Measurements from ENCODE around the gene ALDH3A1. TPM values are rescaled to one million over a fixed set of nuclear protein-coding genes. Genes with fewer than 3 reads are reported as not detected.

Gene ALDH3A1
- total and polyA plus RNA-seq, 9 of the 15 experiments (the other 6 are each of a cell fraction or from before 2014, with no cell fraction given): not detected

DNA sequence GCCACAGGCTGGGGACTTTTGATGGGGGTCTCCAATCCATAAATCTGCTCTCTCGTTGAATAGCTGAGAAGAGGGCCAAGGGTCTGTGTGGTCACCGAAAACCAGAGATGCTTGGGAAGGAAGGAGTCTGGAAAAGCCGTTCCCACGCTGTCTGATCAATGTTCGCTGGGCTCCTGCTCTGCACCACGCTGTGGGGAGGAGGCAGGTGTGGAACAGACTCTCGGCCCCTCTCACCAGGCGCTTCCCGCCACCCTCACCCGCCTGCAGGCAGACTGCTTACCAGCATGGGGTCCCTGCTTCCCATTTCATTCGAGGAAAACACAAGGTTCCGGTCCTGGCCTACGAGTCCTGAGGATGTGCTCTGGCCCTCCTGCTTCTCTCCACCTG is 702 bp upstream of the ALDH3A1 start (continued):
- no peak for TF ChIP-seq ZNF644 (tag; IDR thresholded peaks at IDR 0.05; ENCODE audit: low read depth)
- no peak for TF ChIP-seq RBM25 (IDR thresholded peaks at IDR 0.05; ENCODE audit: low read depth, low read length, severe bottlenecking)
- no peak for TF ChIP-seq ZBTB11 (CRISPR knock-in tag; IDR thresholded peaks at IDR 0.05)
- TF ChIP-seq YBX1 (IDR thresholded peaks at IDR 0.05): no peak
- no peak for TF ChIP-seq U2AF2 (optimal IDR thresholded peaks at IDR 0.05; ENCODE audit: low read depth, low read length)
- TF ChIP-seq, protein P1, sequence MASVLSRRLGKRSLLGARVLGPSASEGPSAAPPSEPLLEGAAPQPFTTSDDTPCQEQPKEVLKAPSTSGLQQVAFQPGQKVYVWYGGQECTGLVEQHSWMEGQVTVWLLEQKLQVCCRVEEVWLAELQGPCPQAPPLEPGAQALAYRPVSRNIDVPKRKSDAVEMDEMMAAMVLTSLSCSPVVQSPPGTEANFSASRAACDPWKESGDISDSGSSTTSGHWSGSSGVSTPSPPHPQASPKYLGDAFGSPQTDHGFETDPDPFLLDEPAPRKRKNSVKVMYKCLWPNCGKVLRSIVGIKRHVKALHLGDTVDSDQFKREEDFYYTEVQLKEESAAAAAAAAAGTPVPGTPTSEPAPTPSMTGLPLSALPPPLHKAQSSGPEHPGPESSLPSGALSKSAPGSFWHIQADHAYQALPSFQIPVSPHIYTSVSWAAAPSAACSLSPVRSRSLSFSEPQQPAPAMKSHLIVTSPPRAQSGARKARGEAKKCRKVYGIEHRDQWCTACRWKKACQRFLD (CRISPR knock-in tag; IDR thresholded peaks at IDR 0.05): no peak
- no peak for TF ChIP-seq SPI1 (IDR thresholded peaks at IDR 0.05; ENCODE audit: borderline replicate concordance, low read depth, low read length)
- no peak for TF ChIP-seq ETV1 (tag; conservative IDR thresholded peaks at IDR 0.05; ENCODE audit: low read depth)
- TF ChIP-seq, protein P2, sequence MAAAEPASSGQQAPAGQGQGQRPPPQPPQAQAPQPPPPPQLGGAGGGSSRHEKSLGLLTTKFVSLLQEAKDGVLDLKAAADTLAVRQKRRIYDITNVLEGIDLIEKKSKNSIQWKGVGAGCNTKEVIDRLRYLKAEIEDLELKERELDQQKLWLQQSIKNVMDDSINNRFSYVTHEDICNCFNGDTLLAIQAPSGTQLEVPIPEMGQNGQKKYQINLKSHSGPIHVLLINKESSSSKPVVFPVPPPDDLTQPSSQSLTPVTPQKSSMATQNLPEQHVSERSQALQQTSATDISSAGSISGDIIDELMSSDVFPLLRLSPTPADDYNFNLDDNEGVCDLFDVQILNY (CRISPR knock-in tag; IDR thresholded peaks at IDR 0.05): no peak
- TF ChIP-seq ZNF76 (CRISPR knock-in tag; IDR thresholded peaks at IDR 0.05; ENCODE audit: borderline replicate concordance): no peak

Data from K562 (cell line).